ENCODE data around the gene USP3.
"Not testable (repeated sequence)": the region's sequence is repeated elsewhere in the genome, so short reads cannot be mapped to it uniquely, and the experiment has no call there.

Gene USP3

DNA sequence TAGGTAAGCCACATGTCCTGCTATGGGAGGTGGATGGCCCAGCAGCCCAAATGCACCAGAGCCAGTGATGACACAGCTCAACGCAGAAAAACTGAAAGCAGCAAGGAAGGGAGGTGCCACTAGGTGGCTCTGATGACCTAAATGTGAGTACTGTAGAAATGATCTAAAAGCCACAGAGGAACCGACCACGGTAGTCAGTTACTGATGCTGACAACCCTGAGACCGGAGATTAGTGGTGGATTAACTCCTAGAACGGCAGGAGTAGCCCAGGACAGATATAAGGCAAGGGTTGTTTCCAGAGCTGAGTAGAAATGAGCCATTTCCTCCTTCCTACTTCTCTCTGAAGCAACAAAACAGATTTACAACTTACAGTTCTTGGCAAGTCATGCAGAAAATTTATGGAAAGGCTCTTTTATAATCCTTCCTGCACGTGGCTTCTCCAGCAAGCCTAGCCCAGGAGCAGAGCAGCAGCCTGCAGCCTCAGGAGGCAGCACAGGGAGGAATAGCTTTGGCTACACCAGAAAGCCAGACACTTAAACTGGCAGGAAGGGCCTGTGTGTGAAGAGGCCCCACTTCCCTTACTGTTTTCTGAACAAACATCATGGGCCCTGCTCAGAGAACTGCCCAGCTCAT lies 105.9 kb downstream of the USP3 start:
- DNase-seq (ENCODE audit: low read depth in 2 of 2), result peak; percentile 60 to 74

DNA sequence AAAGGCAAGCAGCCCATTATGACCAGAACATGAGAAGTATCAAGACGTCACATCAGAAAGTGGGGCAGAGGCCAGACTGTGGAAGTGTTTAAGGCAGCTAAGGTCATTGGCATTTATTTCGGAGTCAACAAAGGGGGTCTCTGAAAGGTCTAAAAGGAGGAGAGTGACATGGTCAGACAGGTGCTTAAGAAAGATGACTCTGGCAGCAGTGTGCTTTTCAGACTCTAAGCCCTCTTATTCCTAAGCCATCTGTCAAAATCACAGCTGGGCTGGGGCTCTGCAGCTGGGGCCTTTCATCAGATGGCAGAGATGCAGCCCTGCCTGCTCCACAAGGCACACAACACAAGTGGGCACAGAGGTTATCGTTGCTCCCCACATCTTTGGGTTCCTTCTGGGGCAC lies 106.8 kb downstream of the USP3 start:
- DNase-seq (ENCODE audit: low read depth in 2 of 2), result no peak

DNA sequence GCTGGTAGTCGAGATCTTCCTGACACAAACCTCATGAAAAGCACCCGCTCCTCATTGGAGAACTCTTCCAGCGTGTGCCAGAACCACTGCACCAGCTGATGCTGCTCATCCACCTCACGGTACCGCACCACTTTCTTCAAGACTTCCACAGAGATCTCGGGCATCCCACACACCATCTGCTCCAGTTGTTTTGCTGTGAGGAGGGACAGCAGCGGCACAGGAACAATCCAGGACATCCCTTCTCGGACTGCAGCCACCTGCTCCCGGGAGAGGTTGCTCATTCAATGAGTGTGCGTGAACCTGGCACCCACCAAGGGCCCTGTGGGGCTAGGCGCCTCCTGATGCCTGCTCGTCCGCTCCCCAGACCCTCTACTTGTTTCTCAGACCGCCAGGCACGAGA lies 107.9 kb downstream of the USP3 start:
- no peak for DNase-seq (ENCODE audit: low read depth in 2 of 2)

DNA sequence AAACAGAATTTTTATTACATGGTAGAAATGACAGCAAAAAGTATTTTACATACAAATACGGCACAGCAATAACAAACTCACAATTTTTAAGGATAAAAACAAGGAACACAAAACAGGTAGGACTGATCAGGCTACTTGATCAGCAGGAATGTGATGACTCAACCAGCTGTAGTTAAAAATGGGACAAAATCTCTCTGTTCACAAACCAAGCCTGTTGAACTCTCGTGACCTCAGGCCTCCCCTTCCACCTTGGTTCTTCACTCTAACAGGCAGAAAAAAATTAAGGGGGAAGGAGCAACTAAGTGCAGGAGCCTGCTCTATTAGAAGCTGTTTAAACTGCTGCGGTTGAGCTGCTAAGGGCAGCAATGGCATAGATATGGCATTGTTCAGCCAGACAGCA lies 111.5 kb downstream of the USP3 start:
- no peak for DNase-seq (ENCODE audit: low read depth in 2 of 2)

DNA sequence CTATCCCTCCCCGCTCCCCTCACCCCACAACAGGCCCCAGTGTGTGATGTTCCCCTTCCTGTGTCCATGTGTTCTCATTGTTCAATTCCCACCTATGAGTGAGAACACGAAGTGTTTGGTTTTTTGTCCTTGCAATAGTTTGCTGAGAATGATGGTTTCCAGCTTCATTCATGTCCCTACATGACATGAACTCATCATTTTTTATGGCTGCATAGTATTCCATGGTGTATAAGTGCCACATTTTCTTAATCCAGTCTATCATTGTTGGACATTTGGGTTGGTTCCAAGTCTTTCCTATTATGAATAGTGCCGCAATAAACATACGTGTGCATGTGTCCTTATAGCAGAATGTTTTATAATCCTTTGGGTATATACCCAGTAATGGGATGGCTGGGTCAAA lies 112.8 kb downstream of the USP3 start:
- not testable (repeated sequence) for DNase-seq (ENCODE audit: low read depth in 2 of 2)

DNA sequence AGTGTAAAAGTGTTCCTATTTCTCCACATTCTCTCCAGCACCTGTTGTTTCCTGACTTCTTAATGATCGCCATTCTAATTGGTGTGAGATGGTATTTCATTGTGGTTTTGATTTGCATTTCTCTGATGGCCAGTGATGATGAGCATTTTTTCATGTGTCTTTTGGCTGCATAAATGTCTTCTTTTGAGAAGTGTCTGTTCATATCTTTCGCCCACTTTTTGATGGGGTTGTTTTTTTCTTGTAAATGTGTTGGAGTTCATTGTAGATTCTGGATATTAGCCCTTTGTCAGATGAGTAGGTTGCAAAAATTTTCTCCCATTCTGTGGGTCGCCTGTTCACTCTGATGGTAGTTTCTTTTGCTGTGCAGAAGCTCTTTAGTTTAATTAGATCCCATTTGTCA lies 113.2 kb downstream of the USP3 start:
- not testable (repeated sequence) for DNase-seq (ENCODE audit: low read depth in 2 of 2)

DNA sequence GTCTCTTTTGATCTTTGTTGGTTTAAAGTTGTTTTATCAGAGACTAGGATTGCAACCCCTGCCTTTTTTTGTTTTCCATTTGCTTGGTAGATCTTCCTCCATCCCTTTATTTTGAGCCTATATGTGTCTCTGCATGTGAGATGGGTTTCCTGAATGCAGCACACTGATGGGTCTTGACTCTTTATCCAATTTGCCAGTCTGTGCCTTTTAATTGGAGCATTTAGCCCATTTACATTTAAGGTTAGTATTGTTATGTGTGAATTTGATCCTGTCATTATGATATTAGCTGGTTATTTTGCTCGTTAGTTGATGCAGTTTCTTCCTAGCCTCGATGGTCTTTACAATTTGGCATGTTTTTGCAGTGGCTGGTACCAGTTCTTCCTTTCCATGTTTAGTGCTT lies 116.4 kb downstream of the USP3 start:
- DNase-seq (ENCODE audit: low read depth in 2 of 2), result not testable (repeated sequence)

DNA sequence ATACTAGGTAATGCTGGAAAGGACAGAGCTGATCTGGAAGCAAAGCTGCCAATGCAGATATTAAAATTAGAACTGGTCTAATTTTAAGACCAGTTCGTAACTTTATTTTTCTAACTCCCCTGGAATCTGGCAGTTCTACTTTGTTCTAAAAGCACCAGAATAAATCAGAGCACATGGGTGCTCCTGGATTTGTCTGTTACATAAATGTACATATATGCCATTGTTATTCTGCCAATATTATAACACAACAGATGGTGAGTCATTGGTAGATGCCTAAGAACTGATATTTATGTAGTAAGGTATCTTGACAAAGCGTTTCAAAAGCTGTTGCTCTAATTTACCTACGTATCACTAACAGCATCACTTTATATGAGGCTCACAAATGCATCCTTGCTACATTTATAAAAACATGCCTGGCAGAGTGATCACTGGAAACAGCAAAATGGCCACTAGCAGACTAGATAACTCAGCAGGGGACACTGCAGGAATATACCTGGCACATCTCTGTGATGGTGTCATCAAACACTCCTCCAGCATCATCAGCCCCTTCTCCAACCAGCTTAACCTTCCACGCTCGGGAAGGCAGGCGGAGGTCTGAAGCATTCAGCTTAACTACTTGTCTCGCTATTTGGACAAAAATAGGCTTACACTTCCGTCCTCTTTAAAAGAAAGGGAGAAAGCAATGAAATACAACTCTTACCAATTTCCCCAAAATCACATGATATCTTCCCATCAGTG lies 119.0 kb downstream of the USP3 start:
- DNase-seq (ENCODE audit: low read depth in 2 of 2), result no peak

DNA sequence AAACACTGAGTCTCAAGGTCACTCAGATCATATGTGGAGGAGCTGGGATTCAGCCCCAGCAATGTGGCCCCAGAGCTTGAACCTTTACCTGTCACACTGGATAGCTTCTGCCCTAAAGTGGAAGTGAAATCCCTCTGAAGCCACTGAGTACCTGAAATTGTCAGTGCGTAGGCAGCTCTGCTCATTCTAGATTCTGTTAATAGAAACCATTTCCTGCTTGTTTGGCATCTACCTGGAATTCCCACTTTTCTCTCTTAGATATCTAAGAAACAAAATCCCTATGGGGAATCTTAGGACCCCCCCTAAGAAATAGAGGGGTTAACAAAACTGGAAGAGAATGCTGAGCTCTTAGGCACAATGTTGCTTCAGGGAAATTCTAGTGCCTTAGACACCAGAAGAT lies 122.6 kb downstream of the USP3 start:
- DNase-seq (ENCODE audit: low read depth in 2 of 2), result no peak

DNA sequence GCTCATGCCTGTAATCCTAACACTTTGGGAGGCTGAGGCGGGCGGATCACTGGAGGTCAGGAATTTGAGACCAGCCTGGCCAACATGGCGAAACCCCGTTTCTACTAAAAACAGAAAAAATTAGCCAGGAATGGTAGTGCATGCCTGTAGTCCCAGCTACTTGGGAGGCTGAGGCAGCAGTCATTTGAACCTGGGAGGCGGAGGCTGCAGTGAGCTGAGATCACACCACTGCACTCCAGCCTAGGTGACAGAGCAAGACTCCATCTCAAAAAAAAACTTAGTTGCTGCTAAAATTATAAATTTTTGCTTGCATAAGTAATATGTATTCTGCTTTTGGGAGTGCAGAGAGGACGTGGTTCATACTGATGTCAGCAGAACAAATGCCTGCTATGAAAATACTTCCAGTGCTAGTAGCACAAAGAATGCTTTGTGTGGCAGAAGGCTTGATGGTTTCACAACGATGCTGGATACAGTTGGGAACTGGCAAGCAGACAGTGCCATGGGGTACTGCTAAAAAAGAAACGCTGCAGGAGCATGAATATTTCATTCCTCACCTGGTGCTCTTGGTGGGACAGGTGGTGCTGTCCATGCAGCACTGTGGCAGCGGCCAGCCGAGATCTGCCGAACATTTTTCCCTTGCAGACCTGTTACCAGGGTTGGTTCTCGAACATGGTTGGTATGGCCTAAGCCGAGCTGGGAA lies 123.9 kb downstream of the USP3 start:
- DNase-seq (ENCODE audit: low read depth in 2 of 2), result no peak

DNA sequence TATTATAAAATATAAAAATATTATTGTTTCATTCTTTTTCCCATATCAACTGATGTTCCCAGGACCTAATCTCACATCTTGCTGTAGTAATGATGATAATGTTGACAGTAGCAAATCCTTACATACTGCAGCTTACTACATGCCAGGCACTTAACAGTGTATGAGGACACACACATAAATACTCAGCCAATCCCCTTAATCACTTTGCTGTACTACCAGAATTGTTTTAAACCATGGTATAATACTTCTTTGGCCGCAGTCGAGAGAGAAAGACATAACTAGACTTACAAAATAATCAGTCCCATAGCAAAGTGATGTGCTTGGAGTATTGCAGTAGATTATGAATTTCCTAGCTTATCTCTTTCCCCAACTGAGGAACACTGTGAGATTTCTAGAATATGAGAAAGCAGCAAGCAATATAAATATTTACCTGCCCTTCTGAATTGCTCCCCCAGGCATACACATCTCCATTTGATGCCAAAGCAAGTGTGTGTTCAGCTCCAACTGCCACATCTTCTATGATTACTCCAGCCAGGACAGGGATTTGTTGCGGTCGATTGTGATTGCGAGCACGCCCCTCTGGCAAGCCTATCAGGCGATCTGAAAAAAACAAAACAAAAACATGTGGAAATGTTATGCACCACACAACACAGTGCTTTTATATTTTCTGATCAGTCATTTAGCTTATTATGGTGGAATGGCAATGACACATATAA lies 125.8 kb downstream of the USP3 start:
- no peak for DNase-seq (ENCODE audit: low read depth in 2 of 2)

DNA sequence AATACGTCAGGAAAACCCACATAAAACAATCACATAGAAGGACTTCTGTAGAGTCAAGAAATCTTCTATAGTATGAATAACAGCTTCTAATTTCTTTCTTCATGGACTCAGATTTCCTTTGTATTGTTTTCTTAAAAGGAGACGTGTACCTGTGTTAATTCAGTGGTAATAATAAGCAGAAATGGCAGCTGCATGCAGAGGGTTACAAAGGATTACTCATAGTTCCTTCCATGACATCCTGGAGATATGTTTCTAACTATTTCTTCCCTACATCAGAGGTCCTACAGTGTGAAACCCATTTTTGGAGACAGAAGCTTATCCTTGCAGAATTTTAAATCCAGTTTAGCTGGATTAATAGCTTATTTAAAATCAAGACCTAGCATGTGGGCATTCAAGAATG lies 128.9 kb downstream of the USP3 start:
- DNase-seq (ENCODE audit: low read depth in 2 of 2), result no peak

DNA sequence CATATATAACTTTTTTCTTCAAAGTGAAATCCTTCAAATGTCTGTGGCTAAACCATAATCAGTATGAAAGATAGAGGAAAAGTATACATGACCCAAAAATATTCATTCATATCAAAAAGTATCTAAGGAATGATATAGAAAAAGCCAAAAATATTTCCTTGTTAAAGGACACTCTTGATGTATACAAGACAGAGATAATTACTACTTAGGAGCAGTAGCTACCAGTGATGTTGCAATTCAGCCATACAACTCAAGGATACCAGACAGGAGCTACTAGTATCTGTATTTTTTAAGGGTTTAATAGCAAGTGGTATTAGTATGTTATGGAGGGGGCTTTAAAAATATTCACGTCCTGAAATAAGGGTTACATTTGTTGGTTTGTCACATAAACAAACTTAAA lies 129.8 kb downstream of the USP3 start:
- DNase-seq (ENCODE audit: low read depth in 2 of 2), result no peak

DNA sequence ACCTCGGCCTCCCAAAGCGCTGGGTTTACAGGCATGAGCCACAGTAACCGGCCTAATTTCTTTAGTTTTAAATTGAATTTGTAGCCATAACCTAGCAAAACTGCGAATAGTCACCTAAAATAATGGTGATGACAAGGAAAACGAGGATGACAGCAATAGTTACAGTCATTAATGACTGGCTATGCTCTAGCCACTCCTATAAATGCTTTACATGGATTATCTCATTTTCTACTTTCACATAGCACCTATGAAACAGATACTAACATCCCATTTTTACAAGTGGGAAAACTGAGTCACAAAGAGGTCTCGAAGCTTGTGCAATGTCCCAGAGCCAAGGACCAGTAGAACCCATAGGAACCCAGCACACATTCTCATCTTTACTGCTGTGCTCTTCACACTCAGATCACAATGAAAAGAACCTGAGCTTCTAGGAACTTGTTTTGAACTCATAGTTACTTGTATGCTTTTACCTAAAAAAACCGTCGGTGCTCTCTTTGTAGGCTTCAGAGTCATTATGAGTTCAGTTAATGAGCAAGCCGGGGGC lies 132.2 kb downstream of the USP3 start:
- DNase-seq (ENCODE audit: low read depth in 2 of 2), result no peak

DNA sequence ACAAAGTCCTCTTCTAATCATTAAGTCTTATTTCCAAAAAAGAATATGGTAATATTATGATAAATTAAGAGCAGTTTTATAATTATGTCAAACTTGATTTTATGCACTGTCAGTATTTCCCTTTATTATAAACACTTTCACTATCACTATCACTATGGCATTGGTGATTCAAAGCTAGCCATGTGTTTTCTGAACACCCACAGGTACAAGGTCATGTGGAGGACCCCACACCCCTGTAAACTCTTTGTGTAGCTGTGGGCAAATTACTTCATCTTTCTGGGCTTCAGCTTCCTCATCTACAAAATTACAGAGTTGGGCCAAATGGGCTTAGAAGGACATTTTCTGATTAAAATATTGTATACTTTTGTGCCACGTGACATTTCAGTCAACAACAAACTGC lies 134.4 kb downstream of the USP3 start:
- DNase-seq (ENCODE audit: low read depth in 2 of 2), result no peak

DNA sequence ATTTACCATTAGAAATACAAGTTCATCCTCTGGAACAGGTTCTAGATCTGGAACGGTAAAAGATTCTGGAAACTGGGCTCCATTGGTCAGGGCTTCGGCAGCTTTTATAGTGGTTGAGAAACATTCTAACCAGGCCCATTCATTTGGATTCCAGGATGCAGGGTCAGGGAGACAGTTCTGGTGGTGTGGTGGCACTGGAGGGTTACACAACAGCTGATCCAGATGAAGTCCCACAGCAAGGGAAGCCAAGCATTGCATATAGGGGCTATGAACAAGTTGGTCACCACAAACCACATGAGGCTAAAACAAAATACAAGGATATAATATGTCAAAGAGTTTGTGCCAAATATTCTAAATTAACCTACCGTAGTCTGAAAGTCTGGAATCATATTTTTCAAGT lies 135.8 kb downstream of the USP3 start:
- DNase-seq (ENCODE audit: low read depth in 2 of 2), result no peak
